ENCODE measurements around the gene TMEM42. TPM values are rescaled to one million over a fixed set of nuclear protein-coding genes. Genes with fewer than 3 reads are reported as not detected.
"Not testable (repeated sequence)": the region's sequence is repeated elsewhere in the genome, so short reads cannot be mapped to it uniquely, and the experiment has no call there.

TMEM42 gene
- total RNA-seq: 1 to 10 TPM; 6.9 to 7.3 TPM

- peaks cover 13% of the 10 kb centered on the region for H3K4me1 Mint-ChIP-seq
- no peaks in the 10 kb centered on the region for H3K9me3 Mint-ChIP-seq
- no peaks in the 10 kb centered on the region for H3K27me3 Mint-ChIP-seq
- peak; percentile 99 for ATAC-seq (replicated peaks)
- H3K4me3 Mint-ChIP-seq: peak within 1 kb of the TSS; percentile 84
- no peaks in the 10 kb centered on the region for H3K36me3 Mint-ChIP-seq (ENCODE audit: low read depth)
- H3K27ac Mint-ChIP-seq: peak within 1 kb of the TSS; percentile 87
These were observed at the start of gene TMEM42 for GRCh38 chr3:44861412-44862225. TSS of gene TMEM42 (plus strand) at chr3:44861912. CDS start at chr3:44861925, 13 bp downstream.

- H3K36me3 Mint-ChIP-seq (ENCODE audit: low read depth): peaks cover 41% of the 10 kb centered on the region
- ATAC-seq (replicated peaks): no peak
- no peaks in the 10 kb centered on the region for H3K4me1 Mint-ChIP-seq
- H3K9me3 Mint-ChIP-seq: no peaks in the 10 kb centered on the region
- no peaks in the 10 kb centered on the region for H3K27me3 Mint-ChIP-seq
- H3K4me3 Mint-ChIP-seq: no peak overlapping the region
- no peak overlapping the region for H3K27ac Mint-ChIP-seq
These were observed 47.0 kb upstream of the TMEM42 start for GRCh38 chr3:44814751-44815150.

- not testable (repeated sequence) for H3K27ac Mint-ChIP-seq; H3K4me3 Mint-ChIP-seq; H3K4me1 Mint-ChIP-seq; H3K27me3 Mint-ChIP-seq; H3K9me3 Mint-ChIP-seq; ATAC-seq (replicated peaks)
- H3K36me3 Mint-ChIP-seq (ENCODE audit: low read depth): peaks cover 41% of the 10 kb centered on the region
These were observed 45.4 kb upstream of the TMEM42 start for GRCh38 chr3:44816334-44816733.

- H3K27me3 Mint-ChIP-seq; H3K4me3 Mint-ChIP-seq; H3K27ac Mint-ChIP-seq; H3K4me1 Mint-ChIP-seq; H3K9me3 Mint-ChIP-seq; ATAC-seq (replicated peaks): not testable (repeated sequence)
- H3K36me3 Mint-ChIP-seq (ENCODE audit: low read depth): peaks cover 17% of the 10 kb centered on the region
These were observed 40.5 kb upstream of the TMEM42 start for GRCh38 chr3:44821206-44821605.

GRCh38 chr3:44825264-44825925 is 36.3 kb upstream of the TMEM42 start:
- Mint-ChIP-seq H3K36me3 (ENCODE audit: low read depth) (peaks cover 21% of the 10 kb centered on the region), H3K27ac (no peak overlapping the region), H3K9me3 (no peaks in the 10 kb centered on the region), H3K27me3 (no peaks in the 10 kb centered on the region), H3K4me1 (no peaks in the 10 kb centered on the region), H3K4me3 (no peak overlapping the region)
- ATAC-seq (replicated peaks): no peak

- Mint-ChIP-seq H3K4me1 (no peaks in the 10 kb centered on the region), H3K27me3 (no peaks in the 10 kb centered on the region), H3K36me3 (ENCODE audit: low read depth) (peaks cover 26% of the 10 kb centered on the region), H3K27ac (no peak overlapping the region), H3K9me3 (no peaks in the 10 kb centered on the region), H3K4me3 (no peak overlapping the region)
- no peak for ATAC-seq (replicated peaks)
These were observed 34.5 kb upstream of the TMEM42 start for GRCh38 chr3:44827196-44827595.

GRCh38 chr3:44831232-44831631 is 30.5 kb upstream of the TMEM42 start:
- Mint-ChIP-seq H3K9me3 (peaks cover 5% of the 10 kb centered on the region), H3K4me3 (no peak overlapping the region), H3K27ac (no peak overlapping the region), H3K27me3 (no peaks in the 10 kb centered on the region), H3K36me3 (ENCODE audit: low read depth) (peaks cover 32% of the 10 kb centered on the region), H3K4me1 (no peaks in the 10 kb centered on the region)
- ATAC-seq (replicated peaks): no peak

- ATAC-seq (replicated peaks): no peak
- Mint-ChIP-seq H3K4me1 (no peaks in the 10 kb centered on the region), H3K36me3 (ENCODE audit: low read depth) (peaks cover 39% of the 10 kb centered on the region), H3K27me3 (no peaks in the 10 kb centered on the region), H3K9me3 (peaks cover 5% of the 10 kb centered on the region), H3K27ac (no peak overlapping the region), H3K4me3 (no peak overlapping the region)
These were observed 29.7 kb upstream of the TMEM42 start for GRCh38 chr3:44832032-44832431.

GRCh38 chr3:44832965-44833364 is 28.7 kb upstream of the TMEM42 start:
- H3K27ac Mint-ChIP-seq: no peak overlapping the region
- ATAC-seq (replicated peaks): no peak
- no peaks in the 10 kb centered on the region for H3K27me3 Mint-ChIP-seq
- peaks cover 5% of the 10 kb centered on the region for H3K9me3 Mint-ChIP-seq
- no peaks in the 10 kb centered on the region for H3K4me1 Mint-ChIP-seq
- H3K36me3 Mint-ChIP-seq (ENCODE audit: low read depth): peaks cover 34% of the 10 kb centered on the region
- no peak overlapping the region for H3K4me3 Mint-ChIP-seq

- no peak for ATAC-seq (replicated peaks)
- peaks cover 34% of the 10 kb centered on the region for H3K36me3 Mint-ChIP-seq (ENCODE audit: low read depth)
- no peaks in the 10 kb centered on the region for H3K27me3 Mint-ChIP-seq
- no peak overlapping the region for H3K4me3 Mint-ChIP-seq
- no peaks in the 10 kb centered on the region for H3K4me1 Mint-ChIP-seq
- H3K9me3 Mint-ChIP-seq: peaks cover 5% of the 10 kb centered on the region
- no peak overlapping the region for H3K27ac Mint-ChIP-seq
These were observed 28.3 kb upstream of the TMEM42 start for GRCh38 chr3:44833394-44833793.

- Mint-ChIP-seq H3K36me3 (ENCODE audit: low read depth) (peaks cover 34% of the 10 kb centered on the region), H3K27me3 (no peaks in the 10 kb centered on the region), H3K9me3 (peaks cover 5% of the 10 kb centered on the region), H3K4me3 (no peak overlapping the region), H3K27ac (no peak overlapping the region), H3K4me1 (no peaks in the 10 kb centered on the region)
- ATAC-seq (replicated peaks): no peak
These were observed 26.0 kb upstream of the TMEM42 start for GRCh38 chr3:44835684-44836083.

- no peaks in the 10 kb centered on the region for H3K4me1 Mint-ChIP-seq
- H3K27ac Mint-ChIP-seq: no peak overlapping the region
- ATAC-seq (replicated peaks): no peak
- H3K36me3 Mint-ChIP-seq (ENCODE audit: low read depth): peaks cover 45% of the 10 kb centered on the region
- H3K4me3 Mint-ChIP-seq: no peak overlapping the region
- no peaks in the 10 kb centered on the region for H3K9me3 Mint-ChIP-seq
- H3K27me3 Mint-ChIP-seq: no peaks in the 10 kb centered on the region
These were observed 19.3 kb upstream of the TMEM42 start for GRCh38 chr3:44842376-44842775.

- Mint-ChIP-seq H3K36me3 (ENCODE audit: low read depth) (peaks cover 25% of the 10 kb centered on the region), H3K27me3 (no peaks in the 10 kb centered on the region), H3K4me3 (no peak overlapping the region), H3K4me1 (no peaks in the 10 kb centered on the region), H3K27ac (peak overlapping the region; percentile 3), H3K9me3 (no peaks in the 10 kb centered on the region)
- ATAC-seq (replicated peaks): no peak
These were observed 15.9 kb upstream of the TMEM42 start for GRCh38 chr3:44845528-44846520.

- Mint-ChIP-seq H3K4me3 (no peak overlapping the region), H3K36me3 (ENCODE audit: low read depth) (peaks cover 22% of the 10 kb centered on the region), H3K27me3 (no peaks in the 10 kb centered on the region), H3K27ac (no peak overlapping the region), H3K4me1 (no peaks in the 10 kb centered on the region), H3K9me3 (no peaks in the 10 kb centered on the region)
- ATAC-seq (replicated peaks): no peak
These were observed 13.1 kb upstream of the TMEM42 start for GRCh38 chr3:44848634-44849033.

Data from activated T-helper 17 cell treated with anti-CD3 and anti-CD28 coated beads, Interleukin-2, amount 50 U/mL, for 72 hours (primary cell).